A549 (cell line): Measurements from ENCODE around the gene PLCL1.

Experiments
- CTCF ChIP-seq: fragments of >200 bp; sonication (Bioruptor Twin); formaldehyde crosslinking; IDR thresholded peaks from 3 replicates; pipeline ENCODE4 v1.5.1; 2016
- HDAC2 ChIP-seq: fragments of 200-600 bp; sonication (generic); IDR thresholded peaks from 2 replicates; pipeline ENCODE4 v1.6.1; 2016

DNA sequence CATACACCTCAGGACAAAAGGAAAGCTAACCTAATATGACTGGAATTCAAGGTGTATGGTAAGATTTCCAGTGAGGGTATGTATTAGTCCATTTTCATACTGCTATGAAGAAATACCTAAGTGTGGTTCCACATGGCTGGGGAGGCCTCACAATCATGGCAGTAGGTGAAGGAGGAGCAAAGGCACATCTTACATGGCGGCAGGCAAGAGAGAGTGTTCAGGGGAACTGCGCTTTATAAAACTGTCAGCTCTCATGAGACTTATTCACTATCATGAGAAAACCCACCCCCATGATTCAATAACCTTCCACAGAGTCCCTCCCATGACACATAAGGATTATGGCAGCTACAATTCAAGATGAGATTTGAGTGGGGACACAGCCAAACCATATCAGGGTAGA is 186.0 kb downstream of the PLCL1 start:
- TF ChIP-seq HDAC2 (no peak), CTCF (no peak)
